ENCODE data around the gene FNBP1L. TPM values are rescaled to one million over a fixed set of nuclear protein-coding genes. Genes with fewer than 3 reads are reported as not detected.

The FNBP1L gene
- polyA plus RNA-seq, 1 of the 3 experiments (the other 2 are of a cell fraction) = 16.5 TPM

- TF ChIP-seq GATA2 (CRISPR knock-in tag; IDR thresholded peaks at IDR 0.05) = no peak
- TF ChIP-seq RAD21 (IDR thresholded peaks at IDR 0.05; ENCODE audit: low read length) = no peak
Measured at GRCh38 chr1:93427656-93428055, 20.3 kb upstream of the FNBP1L start (continued).

DNA sequence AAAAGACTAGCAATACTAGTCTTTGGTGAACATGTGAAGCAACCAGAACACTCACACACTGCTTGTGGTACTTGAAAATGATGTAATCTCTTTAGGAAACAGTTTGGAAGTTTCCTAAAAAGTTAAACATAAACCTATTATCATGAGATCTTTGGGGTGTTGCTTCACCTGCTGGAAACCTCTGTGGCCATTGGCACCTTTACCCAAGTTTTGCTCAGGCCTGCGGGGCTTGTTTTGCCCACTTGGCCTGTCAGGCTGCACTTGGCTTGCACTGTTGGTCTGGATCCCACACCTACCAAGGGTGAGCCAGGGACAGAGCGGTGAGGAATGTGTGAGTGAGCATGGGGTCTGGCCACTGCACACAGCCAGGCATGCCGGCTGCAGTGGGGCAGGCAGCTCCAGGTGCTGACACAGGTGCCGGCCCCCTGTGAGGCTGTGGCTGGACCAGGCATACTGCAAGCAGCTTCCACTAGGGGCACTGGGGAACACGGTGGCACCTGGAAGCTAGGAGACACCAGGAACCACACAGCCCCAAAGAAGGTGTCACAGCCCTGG lies 14.4 kb upstream of the FNBP1L start:
- TF ChIP-seq ELF1 (IDR thresholded peaks at IDR 0.05) (no peak), FOSL2 (IDR thresholded peaks at IDR 0.05; ENCODE audit: borderline replicate concordance, low read depth) (no peak)
- TF ChIP-seq, protein P1, sequence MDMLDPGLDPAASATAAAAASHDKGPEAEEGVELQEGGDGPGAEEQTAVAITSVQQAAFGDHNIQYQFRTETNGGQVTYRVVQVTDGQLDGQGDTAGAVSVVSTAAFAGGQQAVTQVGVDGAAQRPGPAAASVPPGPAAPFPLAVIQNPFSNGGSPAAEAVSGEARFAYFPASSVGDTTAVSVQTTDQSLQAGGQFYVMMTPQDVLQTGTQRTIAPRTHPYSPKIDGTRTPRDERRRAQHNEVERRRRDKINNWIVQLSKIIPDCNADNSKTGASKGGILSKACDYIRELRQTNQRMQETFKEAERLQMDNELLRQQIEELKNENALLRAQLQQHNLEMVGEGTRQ (IDR thresholded peaks at IDR 0.05; ENCODE audit: borderline replicate concordance, low read depth, low read length) = no peak
- CTCF ChIA-PET = interaction anchor here (0.8 to 4.1 kb wide), 6 partner anchors 19 to 378 kb away, joined by 3 to 16 read pairs (median 4); no protein-coding TSS in a partner anchor
- Histone ChIP-seq H3K9me3 (no peaks in the 10 kb centered on the region), H3K27me3 (ENCODE audit: insufficient read depth) (no peaks in the 10 kb centered on the region), H3K4me3 (ENCODE audit: low read depth in 2 of 2, low read length in 1 of 2) (no peak overlapping the region), H3K9ac (no peak overlapping the region), H3K4me1 (ENCODE audit: control insufficient read depth in 1 of 2, insufficient read depth in 2 of 2, low read depth in 1 of 2, low read length in 1 of 2) (no peaks in the 10 kb centered on the region), H3K27ac (ENCODE audit: low read depth in 2 of 2, low read length in 1 of 2) (no peak overlapping the region), H4K20me1 (ENCODE audit: insufficient read depth) (no peaks in the 10 kb centered on the region), H3K79me2 (ENCODE audit: insufficient read depth) (no peaks in the 10 kb centered on the region), H3F3A (replicated peaks; ENCODE audit: insufficient read depth) (no peaks in the 10 kb centered on the region), H3K9me2 (no peaks in the 10 kb centered on the region), H2AFZ (ENCODE audit: low read depth) (no peak overlapping the region), H3K36me3 (replicated peaks in 1 of 2; ENCODE audit: control insufficient read depth in 1 of 2, insufficient read depth in 2 of 2, low read length in 1 of 2) (no peaks in the 10 kb centered on the region), H3K4me2 (no peak overlapping the region)
- POLR2A ChIA-PET = no interaction called here
- DNase-seq = no peak
- 60% methylated on average over 1 of the region's 5 CpGs for WGBS (ENCODE audit: low lambda C conversion rate)

DNA sequence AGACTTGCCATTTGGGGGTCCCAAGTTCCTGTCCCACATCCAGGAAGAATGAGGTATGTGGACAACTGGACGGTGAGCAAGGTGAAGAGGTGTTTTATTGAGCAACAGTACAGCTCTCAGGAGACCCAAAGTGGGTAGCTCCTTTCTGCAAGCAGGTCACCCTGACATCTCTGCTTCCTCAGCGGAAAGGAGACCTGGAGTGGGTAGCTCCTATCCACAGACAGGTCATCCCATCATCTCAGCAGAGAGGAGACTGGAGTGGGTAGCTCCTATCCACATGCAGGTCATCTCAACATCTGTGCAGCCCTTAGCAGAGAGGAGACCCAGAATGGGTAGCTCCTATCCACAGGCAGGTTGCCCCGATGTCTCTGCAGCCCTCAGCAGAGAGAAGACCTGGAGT lies 13.8 kb upstream of the FNBP1L start:
- H2AFZ ChIP-seq (ENCODE audit: low read depth) = no peak overlapping the region
- H3K9me3 ChIP-seq = no peaks in the 10 kb centered on the region
- POLR2A ChIA-PET = no interaction called here
- no peak for DNase-seq
- H3K27ac ChIP-seq (ENCODE audit: low read depth in 2 of 2, low read length in 1 of 2) = no peak overlapping the region
- CTCF ChIA-PET = interaction anchor here (0.8 to 4.1 kb wide), 10 partner anchors 10 to 901 kb away, joined by 3 to 16 read pairs (median 4); no protein-coding TSS in a partner anchor
- H3F3A ChIP-seq (replicated peaks; ENCODE audit: insufficient read depth) = no peaks in the 10 kb centered on the region
- TF ChIP-seq NFIC (IDR thresholded peaks at IDR 0.05; ENCODE audit: borderline replicate concordance) (no peak), SMC3 (IDR thresholded peaks at IDR 0.05; ENCODE audit: low read depth, low read length) (no peak), GATA2 (CRISPR knock-in tag; IDR thresholded peaks at IDR 0.05) (no peak), RFX5 (IDR thresholded peaks at IDR 0.05; ENCODE audit: low read length) (no peak), SIN3A (IDR thresholded peaks at IDR 0.05; ENCODE audit: borderline replicate concordance, low read depth, low read length) (no peak)
- no peak overlapping the region for H3K4me2 ChIP-seq
- no peaks in the 10 kb centered on the region for H3K27me3 ChIP-seq (ENCODE audit: insufficient read depth)
- no peaks in the 10 kb centered on the region for H3K36me3 ChIP-seq (replicated peaks in 1 of 2; ENCODE audit: control insufficient read depth in 1 of 2, insufficient read depth in 2 of 2, low read length in 1 of 2)
- no peak overlapping the region for H3K4me3 ChIP-seq (ENCODE audit: low read depth in 2 of 2, low read length in 1 of 2)
- H3K9me2 ChIP-seq = no peaks in the 10 kb centered on the region
- 40% methylated on average over 2 of the region's 3 CpGs for WGBS (ENCODE audit: low lambda C conversion rate)
- no peak overlapping the region for H3K9ac ChIP-seq
- H3K4me1 ChIP-seq (ENCODE audit: control insufficient read depth in 1 of 2, insufficient read depth in 2 of 2, low read depth in 1 of 2, low read length in 1 of 2) = no peaks in the 10 kb centered on the region
- H4K20me1 ChIP-seq (ENCODE audit: insufficient read depth) = no peaks in the 10 kb centered on the region
- H3K79me2 ChIP-seq (ENCODE audit: insufficient read depth) = no peaks in the 10 kb centered on the region

GRCh38 chr1:93434987-93435386 lies 12.9 kb upstream of the FNBP1L start:
- Histone ChIP-seq H3K9me2 (no peaks in the 10 kb centered on the region), H3F3A (replicated peaks; ENCODE audit: insufficient read depth) (no peaks in the 10 kb centered on the region), H4K20me1 (ENCODE audit: insufficient read depth) (no peaks in the 10 kb centered on the region), H3K79me2 (ENCODE audit: insufficient read depth) (no peaks in the 10 kb centered on the region), H3K27ac (ENCODE audit: low read depth in 2 of 2, low read length in 1 of 2) (no peak overlapping the region), H2AFZ (ENCODE audit: low read depth) (no peak overlapping the region), H3K9ac (no peak overlapping the region), H3K4me3 (ENCODE audit: low read depth in 2 of 2, low read length in 1 of 2) (no peak overlapping the region), H3K4me2 (no peak overlapping the region), H3K27me3 (ENCODE audit: insufficient read depth) (no peaks in the 10 kb centered on the region), H3K36me3 (replicated peaks in 1 of 2; ENCODE audit: control insufficient read depth in 1 of 2, insufficient read depth in 2 of 2, low read length in 1 of 2) (no peaks in the 10 kb centered on the region), H3K4me1 (ENCODE audit: control insufficient read depth in 1 of 2, insufficient read depth in 2 of 2, low read depth in 1 of 2, low read length in 1 of 2) (no peaks in the 10 kb centered on the region), H3K9me3 (no peaks in the 10 kb centered on the region)
- no CpG with 5 or more reads among the region's 5 CpGs for WGBS (ENCODE audit: low lambda C conversion rate)
- ChIA-PET POLR2A (no interaction called here), CTCF (interaction anchor here (0.7 to 4.1 kb wide), 9 partner anchors 11 to 900 kb away, joined by 3 to 16 read pairs (median 4); no protein-coding TSS in a partner anchor)
- TF ChIP-seq CHD2 (IDR thresholded peaks at IDR 0.05; ENCODE audit: low read length, partially characterized antibody) (no peak), REST (IDR thresholded peaks at IDR 0.05; ENCODE audit: low read depth, low read length) (peak; percentile 77; the same call in 1 of the 2 replicates), ELF1 (IDR thresholded peaks at IDR 0.05) (no peak), RAD21 (IDR thresholded peaks at IDR 0.05; ENCODE audit: low read length) (no peak)
- no peak for DNase-seq

Measured in SK-N-SH (cell line).